ENCODE measurements around the gene CEP104.
"Not testable (repeated sequence)": the region's sequence is repeated elsewhere in the genome, so short reads cannot be mapped to it uniquely, and the experiment has no call there.

Gene CEP104

DNA sequence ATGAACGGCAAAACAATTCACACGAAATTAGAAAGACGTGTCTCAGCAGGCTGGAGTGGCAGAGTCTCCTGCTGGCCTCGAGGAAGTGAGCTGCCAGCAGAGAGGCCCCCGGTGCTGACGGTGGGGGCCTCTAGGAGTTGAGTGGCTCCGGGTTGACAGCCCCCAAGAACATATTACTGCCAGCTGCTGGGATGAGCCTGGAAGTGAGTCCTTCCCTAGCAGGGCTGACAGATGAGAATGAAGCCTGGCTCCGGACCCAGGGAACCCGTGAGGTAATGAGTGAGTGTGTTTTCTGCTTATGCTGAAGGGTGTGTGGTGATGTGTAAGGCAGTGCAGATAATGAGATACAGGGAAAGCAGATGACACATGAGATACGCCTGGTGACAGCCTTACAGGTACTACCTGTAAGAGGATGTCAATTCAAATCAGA lies 37.2 kb downstream of the CEP104 start:
- no peaks in the 10 kb centered on the region for H3K4me1 Mint-ChIP-seq
- H3K4me3 Mint-ChIP-seq, result no peak overlapping the region
- no peak overlapping the region for H3K27ac Mint-ChIP-seq
- H3K9me3 Mint-ChIP-seq, result no peaks in the 10 kb centered on the region
- peaks cover 15% of the 10 kb centered on the region for H3K36me3 Mint-ChIP-seq
- CTCF ChIA-PET, result no interaction called here
- DNase-seq, result no peak
- no peaks in the 10 kb centered on the region for H3K27me3 Mint-ChIP-seq

GRCh38 chr1:3817821-3818597 lies 39.0 kb downstream of the CEP104 start:
- H3K27me3 Mint-ChIP-seq, result no peaks in the 10 kb centered on the region
- CTCF ChIA-PET, result no interaction called here
- H3K4me3 Mint-ChIP-seq, result no peak overlapping the region
- no peaks in the 10 kb centered on the region for H3K4me1 Mint-ChIP-seq
- no peaks in the 10 kb centered on the region for H3K9me3 Mint-ChIP-seq
- DNase-seq, result no peak
- H3K36me3 Mint-ChIP-seq, result peaks cover 8% of the 10 kb centered on the region
- H3K27ac Mint-ChIP-seq, result no peak overlapping the region

GRCh38 chr1:3817138-3817740 lies 39.8 kb downstream of the CEP104 start:
- Mint-ChIP-seq H3K4me3 (no peak overlapping the region), H3K4me1 (no peaks in the 10 kb centered on the region), H3K27me3 (no peaks in the 10 kb centered on the region), H3K36me3 (peaks cover 8% of the 10 kb centered on the region), H3K27ac (no peak overlapping the region), H3K9me3 (no peaks in the 10 kb centered on the region)
- CTCF ChIA-PET, result no interaction called here
- no peak for DNase-seq

DNA sequence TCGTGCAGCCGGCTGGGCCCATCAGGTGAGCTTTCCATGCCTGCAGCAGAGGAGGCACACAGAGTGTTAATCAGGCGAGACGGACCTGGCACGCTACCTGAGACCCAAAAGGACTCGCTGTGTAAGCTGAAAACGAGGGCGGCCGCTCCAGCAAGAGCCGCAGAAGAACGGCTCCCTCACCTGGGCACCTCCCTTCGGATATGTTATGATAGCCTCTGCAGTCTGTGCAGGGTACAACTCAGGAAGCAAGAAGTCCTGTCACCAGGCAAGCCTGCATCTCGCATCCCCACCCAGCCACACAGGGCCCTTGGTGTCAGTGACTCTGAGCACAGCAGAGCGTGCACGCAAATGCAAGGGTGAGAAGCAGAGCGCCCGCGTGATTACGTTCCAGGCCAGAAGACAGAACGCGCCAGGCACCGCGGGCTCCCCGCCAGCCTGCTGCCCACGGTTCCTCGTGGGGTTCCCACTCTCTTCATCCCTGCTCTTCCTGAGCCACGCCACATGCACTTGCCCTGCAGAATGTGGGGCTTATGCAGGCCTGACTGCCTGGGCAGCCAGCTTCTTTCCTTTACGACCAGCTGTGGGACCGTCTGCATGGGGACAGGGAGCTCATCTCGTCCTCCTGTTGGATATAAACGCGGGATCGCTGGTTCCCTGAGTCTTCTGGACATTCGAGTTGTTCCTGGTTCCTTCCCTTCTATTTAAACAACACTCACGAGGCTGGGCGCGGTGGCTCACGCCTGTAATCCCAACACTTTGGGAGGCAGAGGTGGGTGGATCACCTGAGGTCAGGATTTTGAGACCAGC lies 40.5 kb downstream of the CEP104 start:
- no peak overlapping the region for H3K27ac Mint-ChIP-seq
- CTCF ChIA-PET, result no interaction called here
- H3K9me3 Mint-ChIP-seq, result no peaks in the 10 kb centered on the region
- no peaks in the 10 kb centered on the region for H3K27me3 Mint-ChIP-seq
- H3K4me3 Mint-ChIP-seq, result no peak overlapping the region
- no peak for DNase-seq
- H3K36me3 Mint-ChIP-seq, result peaks cover 5% of the 10 kb centered on the region
- no peaks in the 10 kb centered on the region for H3K4me1 Mint-ChIP-seq

- CTCF ChIA-PET, result no interaction called here
- Mint-ChIP-seq H3K36me3 (peaks cover 2% of the 10 kb centered on the region), H3K4me1 (no peaks in the 10 kb centered on the region), H3K27me3 (no peaks in the 10 kb centered on the region), H3K9me3 (no peaks in the 10 kb centered on the region), H3K27ac (no peak overlapping the region), H3K4me3 (no peak overlapping the region)
- no peak for DNase-seq
Measured at GRCh38 chr1:3814771-3815561, 42.0 kb downstream of the CEP104 start.

GRCh38 chr1:3814065-3814464 lies 42.9 kb downstream of the CEP104 start:
- Mint-ChIP-seq H3K27ac (no peak overlapping the region), H3K4me3 (no peak overlapping the region), H3K27me3 (no peaks in the 10 kb centered on the region), H3K9me3 (no peaks in the 10 kb centered on the region), H3K36me3 (no peaks in the 10 kb centered on the region), H3K4me1 (no peaks in the 10 kb centered on the region)
- CTCF ChIA-PET, result no interaction called here
- DNase-seq, result no peak

GRCh38 chr1:3811595-3811911 lies 45.5 kb downstream of the CEP104 start:
- Mint-ChIP-seq H3K4me3 (no peak overlapping the region), H3K4me1 (no peaks in the 10 kb centered on the region), H3K36me3 (no peaks in the 10 kb centered on the region), H3K27ac (no peak overlapping the region), H3K27me3 (no peaks in the 10 kb centered on the region), H3K9me3 (peaks cover 2% of the 10 kb centered on the region)
- DNase-seq, result no peak
- CTCF ChIA-PET, result no interaction called here

DNA sequence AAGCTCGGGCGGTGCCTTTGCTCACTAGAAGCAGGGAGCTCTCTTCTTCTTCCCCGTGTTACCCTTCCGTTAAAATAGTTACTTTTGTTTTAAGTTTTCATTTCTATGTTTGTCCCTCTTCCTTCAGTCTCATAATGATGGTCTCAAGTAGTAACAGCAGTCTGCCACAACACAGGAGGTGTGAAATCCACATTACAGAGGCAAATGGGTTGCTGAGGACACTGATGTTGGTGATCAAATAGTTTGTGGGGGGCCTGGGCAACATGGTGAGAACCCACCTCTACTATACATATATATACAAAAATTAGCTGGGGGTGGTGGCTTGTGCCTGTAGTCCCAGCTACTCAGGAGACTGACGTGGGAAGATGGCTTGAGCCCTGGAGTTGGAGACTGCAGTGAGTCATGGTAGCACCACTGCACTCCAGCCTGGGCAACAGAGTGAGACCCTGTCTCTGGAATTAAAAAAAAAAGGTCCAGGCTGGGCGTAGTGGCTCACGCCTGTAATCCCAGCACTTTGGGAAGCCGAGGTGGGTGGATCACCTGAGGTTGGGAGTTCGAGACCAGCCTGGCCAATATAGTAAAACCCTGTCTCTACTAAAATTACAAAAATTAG lies 46.8 kb downstream of the CEP104 start:
- H3K27ac Mint-ChIP-seq, DNase-seq, H3K4me3 Mint-ChIP-seq, H3K9me3 Mint-ChIP-seq, H3K36me3 Mint-ChIP-seq, H3K4me1 Mint-ChIP-seq, H3K27me3 Mint-ChIP-seq: not testable (repeated sequence)
- CTCF ChIA-PET, result interaction anchor here (1.0 kb wide), 1 partner anchor 12 kb away, joined by 4 read pairs; no protein-coding TSS in a partner anchor

- DNase-seq, result no peak
- Mint-ChIP-seq H3K27me3 (peaks cover 4% of the 10 kb centered on the region), H3K27ac (no peak overlapping the region), H3K4me3 (no peak overlapping the region), H3K9me3 (peaks cover 2% of the 10 kb centered on the region), H3K36me3 (no peaks in the 10 kb centered on the region), H3K4me1 (no peaks in the 10 kb centered on the region)
- CTCF ChIA-PET, result interaction anchor here (1.0 kb wide), 1 partner anchor 12 kb away, joined by 4 read pairs; no protein-coding TSS in a partner anchor
Measured at GRCh38 chr1:3809680-3810079, 47.3 kb downstream of the CEP104 start.

GRCh38 chr1:3807769-3808168 lies 49.2 kb downstream of the CEP104 start:
- Mint-ChIP-seq H3K27me3 (peaks cover 8% of the 10 kb centered on the region), H3K27ac (no peak overlapping the region), H3K36me3 (no peaks in the 10 kb centered on the region), H3K4me3 (no peak overlapping the region), H3K4me1 (no peaks in the 10 kb centered on the region), H3K9me3 (peaks cover 2% of the 10 kb centered on the region)
- DNase-seq, result no peak
- CTCF ChIA-PET, result no interaction called here

GRCh38 chr1:3805038-3805437 lies 52.0 kb downstream of the CEP104 start:
- Mint-ChIP-seq H3K27me3 (peaks cover 20% of the 10 kb centered on the region), H3K9me3 (peaks cover 2% of the 10 kb centered on the region), H3K4me1 (peaks cover 4% of the 10 kb centered on the region), H3K4me3 (no peak overlapping the region), H3K27ac (peak overlapping the region; percentile 0), H3K36me3 (no peaks in the 10 kb centered on the region)
- CTCF ChIA-PET, result interaction anchor here (1.0 to 1.2 kb wide), 2 partner anchors 9 to 29 kb away, joined by 3 read pairs; partner anchors contain the start of gene LRRC47
- no peak for DNase-seq

- CTCF ChIA-PET, result interaction anchor here (1.0 to 1.3 kb wide), 2 partner anchors 27 to 29 kb away, joined by 3 to 5 read pairs; no protein-coding TSS in a partner anchor
- H3K4me1 Mint-ChIP-seq, H3K9me3 Mint-ChIP-seq, H3K4me3 Mint-ChIP-seq, H3K36me3 Mint-ChIP-seq, H3K27ac Mint-ChIP-seq, DNase-seq: not testable (repeated sequence)
- H3K27me3 Mint-ChIP-seq, result peaks cover 24% of the 10 kb centered on the region
Measured at GRCh38 chr1:3804627-3804944, 52.4 kb downstream of the CEP104 start.

- Mint-ChIP-seq H3K27ac (no peak overlapping the region), H3K36me3 (no peaks in the 10 kb centered on the region), H3K9me3 (peaks cover 2% of the 10 kb centered on the region), H3K4me3 (no peak overlapping the region), H3K4me1 (peaks cover 4% of the 10 kb centered on the region), H3K27me3 (peaks cover 29% of the 10 kb centered on the region)
- no peak for DNase-seq
- CTCF ChIA-PET, result interaction anchor here (1.0 to 1.3 kb wide), 2 partner anchors 26 to 28 kb away, joined by 3 to 5 read pairs; no protein-coding TSS in a partner anchor
Measured at GRCh38 chr1:3803905-3804626, 52.9 kb downstream of the CEP104 start.

Measured in activated naive CD4-positive, alpha-beta T cell treated with anti-CD3 and anti-CD28 coated beads, Interleukin-2, amount 10 ng/mL, durations not matched to agents 7 days and 5 days (primary cell).